NCI-H2171 treated with DMSO at 0.1 percent for 48 hours (cell line): ENCODE measurements around the gene SEMA3A.
A peak's percentile ranks its signal among the peaks of the same experiment; 100 is the strongest.

Source experiments
- DNase-seq: peaks from one replicate; lab custom pipeline; 2025; lab: John Stamatoyannopoulos, UW

The SEMA3A gene

GRCh38 chr7:84013616-84014240, 180.9 kb downstream of the SEMA3A start:
- DNase-seq, result no peak

GRCh38 chr7:84009782-84010181, 184.8 kb downstream of the SEMA3A start:
- DNase-seq, result no peak

- no peak for DNase-seq
These were observed 185.5 kb downstream of the SEMA3A start for GRCh38 chr7:84009051-84009450.

- no peak for DNase-seq
These were observed 191.4 kb downstream of the SEMA3A start for GRCh38 chr7:84003191-84003590.

- no peak for DNase-seq
These were observed 192.2 kb downstream of the SEMA3A start for GRCh38 chr7:84002348-84002747.

GRCh38 chr7:83996879-83997278, 197.7 kb downstream of the SEMA3A start:
- DNase-seq, result no peak

- no peak for DNase-seq
These were observed 206.8 kb downstream of the SEMA3A start for GRCh38 chr7:83987764-83988163.

- no peak for DNase-seq
These were observed 208.8 kb downstream of the SEMA3A start for GRCh38 chr7:83985821-83986220.

- DNase-seq, result no peak
These were observed 210.0 kb downstream of the SEMA3A start for GRCh38 chr7:83984591-83984990.

- no peak for DNase-seq
These were observed 210.5 kb downstream of the SEMA3A start for GRCh38 chr7:83984076-83984475.

GRCh38 chr7:83983606-83984005, 211.0 kb downstream of the SEMA3A start:
- DNase-seq, result peak; percentile 70

GRCh38 chr7:83976302-83976701, 218.3 kb downstream of the SEMA3A start:
- peak; percentile 45 for DNase-seq

- DNase-seq, result peak; percentile 55
These were observed 224.5 kb downstream of the SEMA3A start for GRCh38 chr7:83970081-83970480.

- no peak for DNase-seq
These were observed 230.3 kb downstream of the SEMA3A start for GRCh38 chr7:83964318-83964717.

GRCh38 chr7:83957333-83957732, 237.3 kb downstream of the SEMA3A start:
- DNase-seq, result peak; percentile 59

GRCh38 chr7:83956104-83956503, 238.5 kb downstream of the SEMA3A start:
- DNase-seq, result no peak

- no peak for DNase-seq
These were observed 242.4 kb downstream of the SEMA3A start for GRCh38 chr7:83952236-83952635.

GRCh38 chr7:83947260-83947659, 247.3 kb downstream of the SEMA3A start:
- DNase-seq, result peak; percentile 19

GRCh38 chr7:83946801-83947200, 247.8 kb downstream of the SEMA3A start:
- DNase-seq, result no peak

GRCh38 chr7:83941300-83941699, 253.3 kb downstream of the SEMA3A start:
- no peak for DNase-seq

- DNase-seq, result no peak
These were observed 256.7 kb downstream of the SEMA3A start for GRCh38 chr7:83937930-83938329.

- DNase-seq, result peak; percentile 79
These were observed 258.4 kb downstream of the SEMA3A start for GRCh38 chr7:83936056-83936708.

- peak; percentile 35 for DNase-seq
These were observed 260.4 kb downstream of the SEMA3A start for GRCh38 chr7:83934118-83934734.
